Aorta (tissue), 5 donors: ENCODE data around the gene NEK8. TPM values are rescaled to one million over a fixed set of nuclear protein-coding genes. Genes with fewer than 3 reads are reported as not detected.

Experiments used
- ATAC-seq: fragments of 200-7000 bp; cut with Tn5 transposase; one replicate; pipeline ENCODE4 v1.9.1; 2022; ENCODE audit warnings: moderate library complexity; ENCODE audit not compliant: low FRiP score
- DNase-seq, 2 donors: peaks; one replicate each; pipeline ENCODE4 v3.0.0-alpha.2; 2020
- H3K27ac ChIP-seq, 2 donors: one replicate each; pipeline ENCODE4 v1.5.1; 2013; ENCODE audit warnings: low read length in 2 of 2, mild to moderate bottlenecking in 2 of 2, moderate library complexity in 2 of 2, control low read depth in 1 of 2, inconsistent platforms in 1 of 2, low read depth in 1 of 2
- H3K27me3 ChIP-seq, 2 donors: one replicate each; pipeline ENCODE4 v1.6.1; 2013; ENCODE audit warnings: control low read depth in 1 of 2, low read length in 1 of 2, mild to moderate bottlenecking in 1 of 2, moderate library complexity in 1 of 2; ENCODE audit not compliant: insufficient read depth in 2 of 2, control insufficient read depth in 1 of 2
- H3K36me3 ChIP-seq, 2 donors: one replicate each; pipeline ENCODE4 v1.6.1; 2013; ENCODE audit warnings: control low read depth in 1 of 2, low read length in 1 of 2, mild to moderate bottlenecking in 1 of 2; ENCODE audit not compliant: insufficient read depth in 2 of 2, control insufficient read depth in 1 of 2
- H3K4me1 ChIP-seq, 2 donors: one replicate each; pipeline ENCODE4 v1.6.1; 2013; ENCODE audit warnings: low read length in 2 of 2, control low read depth in 1 of 2, mild to moderate bottlenecking in 1 of 2, moderate library complexity in 1 of 2; ENCODE audit not compliant: insufficient read depth in 2 of 2, control insufficient read depth in 1 of 2
- H3K4me3 ChIP-seq, 2 donors: one replicate each; pipeline ENCODE4 v1.5.1; 2013; ENCODE audit warnings: low read length in 2 of 2, control low read depth in 1 of 2, mild to moderate bottlenecking in 1 of 2
- H3K9me3 ChIP-seq: one replicate; pipeline ENCODE4 v1.6.1; 2013; ENCODE audit warnings: mild to moderate bottlenecking, low read length; ENCODE audit not compliant: control insufficient read depth
- WGBS, 2 donors: extraction: QIAGEN DNeasy Blood & Tissue Kit; methylation state at CpG; one replicate each; pipeline ENCODE4 v1.1.7; 2013; 5-methylcytosine and 5-hydroxymethylcytosine counted together
- intact Hi-C, 2 donors: fragments of 100-400 bp; cut with DNase I; formaldehyde crosslinking; loops; one replicate each; pipeline versions ENCODE4 v1.14.2 to v1.15.0; 2022
- polyA plus RNA-seq, 2 donors: library from polyadenylated mRNA; stranded (reverse); fragments of 200-250 nt; gene quantifications; one replicate each; pipeline ENCODE4 v1.2.3, GENCODE V29; 2013
- total RNA-seq, 2 donors: library from RNA; stranded (reverse); fragmentation: NEBNext Ultra II Directional; extraction: Animal tissue kit (Norgen Biotek cat#: 25700); gene quantifications; one replicate each; pipeline ENCODE4 v1.2.1, GENCODE V29; 2021
- donor health status: healthy with polysubstance abuse.
- donor health status: Bipolar disorder and iron deficiency.
- donor health status: DM: no; HTN: no; CAD: no.
- donor health status: DM: no; HTN: no; CAD: no.
- donor health status: DM: yes; HTN: yes; CAD: no.

Gene NEK8
- total and polyA plus RNA-seq, 4 donors: 1.6 to 5.3 (median 3.2) TPM

DNA sequence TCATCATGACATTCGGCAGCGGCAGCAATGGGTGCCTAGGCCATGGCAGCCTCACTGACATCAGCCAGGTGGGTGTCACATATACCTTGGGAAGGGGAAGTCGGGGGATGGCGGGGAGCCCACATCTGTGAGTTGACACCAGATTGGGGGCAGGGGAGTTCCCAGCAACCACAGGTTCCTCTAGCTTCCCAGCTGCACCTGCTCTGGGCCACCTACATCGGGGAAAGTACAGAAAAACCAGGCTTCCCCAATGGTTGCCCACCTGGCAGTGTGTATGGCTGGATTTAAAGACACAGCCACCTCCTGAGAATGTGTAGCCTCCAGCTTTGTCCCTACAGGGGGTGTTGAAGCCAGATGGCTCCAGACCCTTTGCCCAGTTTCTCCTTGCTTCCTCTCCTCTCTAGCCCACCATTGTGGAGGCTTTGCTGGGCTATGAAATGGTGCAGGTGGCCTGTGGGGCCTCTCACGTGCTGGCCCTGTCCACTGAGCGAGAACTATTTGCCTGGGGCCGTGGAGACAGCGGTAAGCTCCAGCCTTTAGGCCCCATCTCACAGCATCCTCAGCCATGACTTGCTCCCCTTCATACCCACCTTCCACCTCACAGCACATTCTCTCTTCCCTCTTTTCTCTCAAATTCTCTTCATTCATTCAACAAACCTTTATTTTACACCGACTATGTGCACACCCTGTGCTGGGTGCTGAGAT lies 10.2 kb downstream of the NEK8 start:
- Histone ChIP-seq H3K27ac (no peak overlapping the region), H3K4me3 (no peak overlapping the region), H3K9me3 (no peaks in the 10 kb centered on the region), H3K27me3 (no peaks in the 10 kb centered on the region), H3K36me3 (no peaks in the 10 kb centered on the region), H3K4me1 (no peaks in the 10 kb centered on the region)
- ATAC-seq: no peak
- intact Hi-C loops: no loop called here
- DNase-seq: no peak
- WGBS, 2 donors: 91 to 94% methylated on average over 10 of the region's 10 CpGs

DNA sequence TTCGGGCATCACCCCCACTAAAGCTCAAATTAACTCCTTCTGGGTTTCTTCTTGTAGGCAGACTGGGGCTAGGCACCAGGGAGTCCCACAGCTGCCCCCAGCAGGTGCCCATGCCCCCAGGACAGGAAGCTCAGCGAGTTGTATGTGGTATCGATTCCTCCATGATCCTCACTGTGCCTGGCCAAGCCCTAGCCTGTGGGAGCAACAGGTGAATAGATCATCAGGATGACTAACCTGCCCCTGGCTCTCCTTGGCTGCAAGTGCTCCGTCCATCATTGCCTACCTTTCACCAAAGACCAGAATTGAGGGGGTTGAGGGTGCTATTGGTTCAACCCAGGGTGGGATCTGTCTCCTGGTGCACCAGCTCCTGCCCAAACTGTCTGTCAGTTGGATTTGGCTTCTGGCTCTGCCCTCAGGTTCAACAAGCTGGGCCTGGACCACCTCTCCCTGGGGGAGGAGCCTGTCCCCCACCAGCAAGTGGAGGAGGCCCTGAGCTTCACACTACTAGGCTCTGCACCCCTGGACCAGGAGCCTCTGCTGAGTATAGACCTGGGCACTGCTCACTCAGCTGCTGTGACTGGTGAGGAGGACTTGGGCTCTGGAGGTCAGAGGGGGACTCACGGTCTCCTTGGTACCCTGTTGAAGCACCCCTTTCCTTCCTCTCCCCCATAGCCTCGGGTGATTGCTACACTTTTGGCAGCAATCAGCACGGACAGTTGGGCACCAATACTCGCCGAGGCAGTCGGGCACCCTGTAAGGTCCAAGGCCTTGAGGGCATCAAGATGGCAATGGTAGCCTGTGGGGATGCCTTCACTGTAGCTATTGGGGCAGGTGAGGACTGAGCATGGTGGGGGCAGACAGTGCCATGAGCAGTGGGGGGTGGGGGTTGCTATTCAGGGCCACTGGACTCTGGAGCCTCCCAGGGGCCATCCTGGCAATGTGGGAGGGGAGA lies 12.1 kb downstream of the NEK8 start:
- no peak overlapping the region for H3K27ac ChIP-seq
- 86% methylated on average over 10 of the region's 10 CpGs for WGBS, 2 donors
- no peak for ATAC-seq
- H3K36me3 ChIP-seq: no peaks in the 10 kb centered on the region
- no peaks in the 10 kb centered on the region for H3K27me3 ChIP-seq
- H3K4me3 ChIP-seq: no peak overlapping the region
- no peaks in the 10 kb centered on the region for H3K4me1 ChIP-seq
- peak in 1 of 2 donors; percentile 51 for DNase-seq
- H3K9me3 ChIP-seq: no peaks in the 10 kb centered on the region
- intact Hi-C loops: no loop called here

DNA sequence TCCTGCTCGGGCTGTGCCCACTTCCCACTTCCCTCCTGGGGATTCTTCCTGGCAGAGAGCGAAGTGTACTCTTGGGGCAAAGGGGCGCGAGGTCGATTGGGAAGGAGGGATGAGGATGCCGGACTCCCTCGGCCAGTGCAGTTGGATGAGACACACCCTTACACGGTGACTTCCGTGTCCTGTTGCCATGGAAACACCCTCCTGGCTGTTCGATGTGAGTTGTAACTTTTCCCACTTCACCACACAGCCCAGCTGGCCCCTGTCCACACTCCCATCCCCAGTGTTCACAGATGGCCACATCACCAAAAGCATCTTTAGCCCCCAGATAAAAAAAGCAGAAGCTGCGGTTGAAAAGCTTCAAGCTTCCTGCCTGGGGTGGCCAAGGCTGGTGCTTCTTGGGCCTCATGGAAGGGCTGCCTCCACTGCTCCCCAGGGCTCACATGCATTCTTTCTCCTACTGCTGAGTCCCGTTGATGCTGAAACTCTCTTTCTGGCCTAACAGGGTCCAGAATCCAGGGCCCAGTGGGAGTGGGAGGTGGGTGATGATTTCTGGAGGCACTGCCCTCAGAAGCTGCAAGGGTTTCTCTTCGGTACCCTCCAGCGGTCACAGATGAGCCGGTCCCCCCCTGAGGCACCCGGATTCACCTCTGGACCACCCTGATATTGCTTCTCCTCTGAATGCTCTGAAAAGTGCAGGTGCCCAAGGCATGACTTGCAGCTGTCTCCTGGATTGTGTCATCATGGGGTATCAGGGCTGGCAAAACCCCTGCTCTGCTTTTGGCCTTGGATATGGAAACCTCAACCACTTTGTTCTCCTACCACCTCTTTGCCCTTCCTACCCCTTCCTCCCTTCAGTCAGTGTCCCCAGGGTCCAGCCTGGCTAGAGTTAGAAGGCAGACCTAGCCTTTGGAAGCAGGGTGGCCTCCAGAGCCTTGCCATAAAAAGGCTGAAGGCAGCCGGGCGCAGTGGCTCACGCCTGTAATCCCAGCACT lies 13.1 kb downstream of the NEK8 start:
- 77 to 82% methylated on average over 19 of the region's 19 CpGs for whole genome bisulfite sequencing, 2 donors
- no peak overlapping the region for H3K4me3 ChIP-seq
- intact Hi-C loops: no loop called here
- no peaks in the 10 kb centered on the region for H3K27me3 ChIP-seq
- ATAC-seq (no peak), DNase-seq (no peak)
- no peaks in the 10 kb centered on the region for H3K9me3 ChIP-seq
- no peaks in the 10 kb centered on the region for H3K4me1 ChIP-seq
- H3K27ac ChIP-seq: no peak overlapping the region
- H3K36me3 ChIP-seq: no peaks in the 10 kb centered on the region

DNA sequence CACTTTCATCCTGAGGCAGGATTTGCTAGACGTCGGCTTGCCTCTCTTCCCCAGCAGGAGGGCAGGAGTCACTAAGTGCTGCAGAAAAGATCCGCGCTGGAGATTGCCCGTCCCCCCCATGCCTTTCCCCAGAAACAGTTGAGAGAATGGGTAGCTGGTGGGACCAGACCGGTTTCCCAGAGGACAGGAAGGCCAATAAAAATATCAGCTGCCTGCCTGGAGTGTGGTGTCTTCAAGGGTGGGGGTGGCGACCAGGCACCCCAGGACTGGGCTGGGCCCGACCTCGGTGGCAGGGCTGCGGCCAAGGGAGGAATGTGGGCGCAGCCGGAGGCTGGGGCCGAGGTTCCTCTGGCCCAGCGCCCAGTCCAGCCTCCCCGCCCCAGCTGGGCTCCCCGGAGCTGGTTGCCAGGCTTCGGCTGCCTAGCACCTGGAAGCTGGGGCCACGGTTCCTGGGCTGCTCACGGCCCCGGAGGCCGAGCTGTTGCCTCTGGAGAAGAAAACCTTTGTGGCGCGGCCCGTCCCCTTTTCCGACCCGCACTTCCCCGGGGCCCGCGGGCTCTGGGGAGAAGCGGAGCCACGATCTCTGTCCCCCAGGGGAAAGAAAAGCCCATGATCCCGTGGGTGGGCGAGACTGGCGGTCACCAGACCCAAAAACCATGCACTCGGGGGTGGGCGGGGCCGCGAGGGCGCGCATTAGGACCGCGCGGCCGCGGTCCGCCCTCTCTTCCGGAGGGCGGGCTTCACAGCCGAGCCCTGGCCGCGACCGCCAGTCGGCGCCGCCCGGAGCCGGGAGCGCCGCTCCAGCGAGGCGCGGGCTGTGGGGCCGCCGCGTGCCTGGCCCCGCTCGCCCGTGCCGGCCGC lies 14.9 kb downstream of the NEK8 start, which contains the start of gene TRAF4:
Gene TRAF4, plus strand, starts transcription at position 769 of the 861 bp plus-strand sequence. CDS start 102 bp downstream, outside the sequence.
- H3K4me3 ChIP-seq: peak within 1 kb of the TSS; percentile 59 to 71
- peak within 1 kb of the TSS in 1 of 2 donors; percentile 81 for H3K27ac ChIP-seq
- no peaks in the 10 kb centered on the region for H3K9me3 ChIP-seq
- H3K36me3 ChIP-seq: no peaks in the 10 kb centered on the region
- peak; percentile 85 to 92 for DNase-seq
- no peaks in the 10 kb centered on the region for H3K4me1 ChIP-seq
- intact Hi-C loops: loop anchor here in 1 of 2 donors (1.0 kb wide), 1 partner anchor 15 kb away; the partner anchor contains the start of gene NEK8
- 0 to 1% methylated on average over 63 to 70 of the region's 70 CpGs for WGBS, 2 donors
- ATAC-seq: peak; percentile 91
- no peaks in the 10 kb centered on the region for H3K27me3 ChIP-seq

DNA sequence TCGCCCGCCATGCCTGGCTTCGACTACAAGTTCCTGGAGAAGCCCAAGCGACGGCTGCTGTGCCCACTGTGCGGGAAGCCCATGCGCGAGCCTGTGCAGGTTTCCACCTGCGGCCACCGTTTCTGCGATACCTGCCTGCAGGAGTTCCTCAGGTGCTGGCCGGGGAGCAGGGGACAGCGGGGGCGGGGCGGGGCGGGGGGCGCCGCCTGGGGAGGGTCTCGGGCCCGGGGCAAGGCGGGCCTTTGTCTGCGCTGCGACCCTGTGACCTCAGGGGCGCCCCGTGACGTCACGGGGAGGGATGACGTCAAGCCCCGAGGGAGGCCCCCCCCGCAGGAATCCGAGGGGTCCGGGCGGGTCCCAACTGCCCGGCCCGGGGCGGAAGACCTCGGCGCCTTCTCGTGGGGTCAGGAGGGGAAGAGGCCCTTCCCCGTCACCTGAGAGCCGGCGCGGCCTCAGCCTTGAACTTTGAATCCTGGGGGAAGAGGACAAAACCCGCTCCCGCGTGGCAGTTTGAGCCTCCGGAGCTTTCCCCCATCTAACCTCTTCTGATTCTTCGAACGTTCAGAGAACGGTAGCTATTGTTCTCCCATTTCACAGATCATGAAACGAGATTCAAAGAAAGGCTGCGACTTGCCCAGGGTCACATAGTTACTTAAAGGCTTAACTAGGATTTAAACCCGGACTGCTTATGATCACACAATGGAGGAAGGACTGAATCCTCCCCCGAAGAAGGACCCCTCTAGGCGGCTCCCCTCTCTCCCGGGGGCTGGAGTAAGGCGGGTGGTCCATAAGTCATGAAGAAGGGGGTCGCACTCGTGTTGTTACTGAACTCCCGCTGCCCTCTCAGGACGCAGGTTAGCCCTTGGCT lies 15.8 kb downstream of the NEK8 start:
- H3K4me3 ChIP-seq: peak overlapping the region; percentile 59 to 71
- H3K4me1 ChIP-seq: no peaks in the 10 kb centered on the region
- H3K27me3 ChIP-seq: no peaks in the 10 kb centered on the region
- H3K9me3 ChIP-seq: no peaks in the 10 kb centered on the region
- peak overlapping the region in 1 of 2 donors; percentile 81 for H3K27ac ChIP-seq
- DNase-seq (peak; percentile 66 to 88), ATAC-seq (peak; percentile 34)
- intact Hi-C loops: loop anchor here in 1 of 2 donors (1.0 kb wide), 1 partner anchor 16 kb away; the partner anchor contains the start of gene NEK8
- 2% methylated on average over 45 to 61 of the region's 61 CpGs for WGBS, 2 donors
- no peaks in the 10 kb centered on the region for H3K36me3 ChIP-seq

DNA sequence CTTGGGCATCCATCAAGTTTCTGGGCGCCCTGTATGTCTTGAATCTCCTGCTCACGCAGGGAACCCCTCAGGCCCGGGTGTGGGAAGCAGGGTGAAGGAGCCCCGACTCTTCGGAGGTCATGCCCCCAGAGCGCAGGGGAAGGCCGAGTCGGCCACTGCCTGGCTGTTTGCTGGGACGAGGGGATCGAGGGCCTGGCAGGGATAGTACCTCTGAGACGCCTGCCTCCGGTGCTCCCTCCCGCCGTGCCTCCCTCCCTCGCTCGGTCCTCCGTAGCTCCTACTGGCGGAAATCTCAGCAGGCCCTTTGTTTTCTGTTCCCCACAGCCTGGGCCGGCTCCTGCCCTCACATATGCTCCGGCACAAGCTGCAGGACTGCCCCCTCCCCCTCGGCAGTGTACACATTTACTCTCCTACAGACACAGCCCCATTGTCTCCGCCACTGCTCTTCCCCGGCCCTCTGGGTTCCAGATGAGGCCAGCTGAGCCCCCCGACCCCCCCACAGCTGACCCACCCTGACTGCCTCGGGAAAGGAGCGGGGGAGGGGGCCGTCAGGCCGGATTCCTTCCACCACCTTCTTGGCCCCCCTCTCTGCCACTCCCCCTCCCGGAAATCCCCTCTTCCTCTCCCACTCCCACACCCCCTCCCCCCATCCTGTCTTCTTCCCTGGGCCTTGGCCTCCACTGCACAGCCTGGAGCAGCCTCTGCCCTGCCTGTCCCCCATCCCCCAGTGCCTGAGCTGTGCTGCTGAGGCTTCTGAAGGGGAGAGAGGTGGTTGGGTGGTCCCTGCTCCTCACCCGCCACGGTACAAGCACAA lies 16.6 kb downstream of the NEK8 start:
- DNase-seq: peak; percentile 66 to 84
- H3K27ac ChIP-seq: peak overlapping the region in 1 of 2 donors; percentile 74
- peak; percentile 9 for ATAC-seq

More for the DNA sequence above, 16.6 kb downstream of the NEK8 start:
- 8% methylated on average over 30 to 31 of the region's 31 CpGs for WGBS, 2 donors
- intact Hi-C loops: loop anchor here in 1 of 2 donors (1.0 kb wide), 1 partner anchor 17 kb away; the partner anchor contains the start of gene NEK8
- H3K4me3 ChIP-seq: peak overlapping the region; percentile 19 to 59
- no peaks in the 10 kb centered on the region for H3K4me1 ChIP-seq
- H3K36me3 ChIP-seq: no peaks in the 10 kb centered on the region
- H3K9me3 ChIP-seq: no peaks in the 10 kb centered on the region
- H3K27me3 ChIP-seq: no peaks in the 10 kb centered on the region
